GM19025 (cell line): ENCODE data around the gene ZNF285.
"Not testable (repeated sequence)": the region's sequence is repeated elsewhere in the genome, so short reads cannot be mapped to it uniquely, and the experiment has no call there.

ENCODE experiments used
- ATAC-seq: cut with Tn5 transposase; IDR thresholded peaks from one replicate; pipeline ENCODE4 v1.9.1; 2021; ENCODE audit warnings: mild to moderate bottlenecking, low read depth, moderate library complexity; ENCODE audit not compliant: unreplicated experiment

ZNF285 gene

DNA sequence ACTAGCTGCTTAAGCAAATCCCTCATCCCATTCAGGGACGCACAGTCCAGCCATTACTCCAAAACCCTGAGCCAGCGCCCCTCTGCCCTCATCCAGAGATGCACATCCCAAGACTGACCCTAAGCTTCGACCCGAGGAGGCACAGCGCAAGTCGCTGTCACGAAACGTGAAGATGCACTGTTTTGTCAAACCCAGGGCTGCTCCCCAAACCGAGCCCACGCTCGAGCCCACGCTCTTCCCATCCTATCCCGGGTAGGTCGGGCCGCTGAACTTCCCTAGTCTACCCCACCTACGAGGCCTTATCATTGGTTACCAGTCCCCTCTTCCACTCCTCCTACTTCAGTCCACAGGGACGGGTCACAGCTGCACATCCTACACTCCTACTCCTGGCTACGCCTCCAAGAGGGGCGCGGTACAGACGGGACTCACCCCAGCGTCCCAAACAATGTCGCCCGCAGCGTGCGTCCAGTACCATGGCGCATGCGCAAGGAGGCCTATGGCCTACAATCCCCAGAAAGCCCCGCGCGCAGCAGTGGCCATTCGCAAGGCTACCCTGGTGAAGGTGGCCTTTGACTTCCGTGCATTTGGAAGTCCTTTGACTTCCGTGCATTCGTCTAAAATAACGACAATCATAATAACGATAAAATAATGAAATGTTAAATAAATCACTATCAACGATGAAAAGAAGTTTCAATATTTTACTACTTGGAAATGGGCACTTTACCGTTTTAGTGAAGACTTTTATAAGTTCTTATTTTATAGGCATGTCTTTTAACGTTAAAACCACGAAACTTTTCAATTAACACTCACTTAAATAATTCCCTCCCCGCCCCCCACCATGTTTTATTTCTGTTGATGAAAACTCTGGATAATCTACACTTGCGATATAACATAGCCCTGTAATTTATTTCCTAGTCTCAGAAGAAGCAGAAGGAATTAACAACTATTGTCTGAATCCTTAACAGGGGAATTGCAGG lies at the start of gene ZNF285:
Gene ZNF285, minus strand, starts transcription at position 470 of the 977 bp plus-strand sequence. CDS start 4,395 bp downstream, outside the sequence.
- ATAC-seq: no peak

DNA sequence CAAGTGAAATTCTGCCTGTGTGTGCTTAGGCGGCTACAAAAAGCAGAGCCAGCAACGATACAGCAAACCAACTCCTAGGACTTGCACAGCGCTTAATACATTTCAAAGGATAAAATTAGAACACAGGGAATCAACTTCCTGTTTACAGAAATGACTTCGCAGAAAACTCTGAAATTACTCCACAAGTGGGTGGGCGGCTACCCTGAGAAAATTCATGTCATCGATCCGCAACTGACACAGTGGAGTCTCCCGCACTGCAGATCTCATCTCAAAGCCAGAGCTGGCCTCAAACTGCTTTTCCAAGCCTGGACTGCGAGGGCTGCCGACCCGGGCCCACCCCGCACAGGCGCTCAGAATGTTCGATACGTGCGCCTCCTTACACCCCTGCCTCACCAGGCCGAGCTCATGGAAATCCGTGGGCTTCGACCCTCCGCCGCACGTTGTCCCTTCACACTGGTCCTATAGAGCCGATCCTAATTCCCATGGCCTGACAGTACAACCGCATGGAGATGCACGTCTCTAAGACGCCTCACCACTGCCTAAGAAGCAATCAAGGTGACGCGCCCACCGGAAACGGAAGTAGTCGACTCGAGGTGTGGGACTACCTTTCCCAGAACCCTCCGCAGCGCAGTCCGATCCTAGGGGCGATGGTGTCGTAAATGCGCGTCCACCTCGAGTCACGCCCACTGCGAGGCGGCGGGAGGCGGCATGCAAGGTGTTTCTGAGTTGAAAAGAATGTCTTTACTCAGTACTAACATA lies 46.7 kb upstream of the ZNF285 start, which contains the start of gene ZNF229:
Gene ZNF229, minus strand, starts transcription at position 557 of the 759 bp plus-strand sequence. CDS start 5,625 bp downstream, outside the sequence.
- no peak for ATAC-seq

DNA sequence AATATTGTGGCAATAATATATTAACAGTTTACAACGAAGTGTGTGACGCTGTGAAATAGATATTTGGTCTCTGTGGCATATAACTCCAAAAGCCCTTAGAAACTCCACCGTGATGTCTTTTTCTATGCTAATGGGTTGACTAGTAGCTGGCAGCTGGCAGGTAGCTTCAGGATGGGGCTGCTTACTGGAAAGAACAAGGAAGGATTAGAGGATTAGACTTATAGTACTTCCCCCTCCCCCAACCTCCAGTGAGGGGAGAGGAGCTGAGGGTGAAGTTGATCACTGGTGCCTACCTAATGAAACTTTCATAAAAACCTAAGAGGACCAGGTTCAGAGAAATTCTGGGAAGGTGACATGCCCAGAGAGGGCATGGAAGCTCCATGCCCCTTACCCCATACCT lies 37.0 kb upstream of the ZNF285 start:
- ATAC-seq: no peak

DNA sequence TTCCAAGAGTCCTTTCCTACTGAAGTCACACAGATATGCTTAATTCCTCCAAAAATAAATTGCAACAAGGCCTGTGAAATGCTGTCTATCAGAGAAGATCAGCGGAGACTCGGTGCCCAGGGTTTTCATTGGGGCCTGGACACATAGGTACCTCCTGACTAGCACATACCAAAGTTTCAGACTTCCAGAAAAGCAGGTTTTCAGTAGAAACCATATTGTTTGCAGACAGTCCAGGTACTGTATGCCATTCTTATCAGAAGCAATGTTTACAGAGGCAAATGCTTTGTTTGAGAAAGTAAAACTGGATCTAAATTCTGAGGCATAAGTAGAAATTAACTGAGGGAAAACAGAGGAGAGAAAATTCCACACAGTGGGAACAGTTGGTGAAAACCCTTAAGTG lies 34.0 kb upstream of the ZNF285 start:
- ATAC-seq: no peak

DNA sequence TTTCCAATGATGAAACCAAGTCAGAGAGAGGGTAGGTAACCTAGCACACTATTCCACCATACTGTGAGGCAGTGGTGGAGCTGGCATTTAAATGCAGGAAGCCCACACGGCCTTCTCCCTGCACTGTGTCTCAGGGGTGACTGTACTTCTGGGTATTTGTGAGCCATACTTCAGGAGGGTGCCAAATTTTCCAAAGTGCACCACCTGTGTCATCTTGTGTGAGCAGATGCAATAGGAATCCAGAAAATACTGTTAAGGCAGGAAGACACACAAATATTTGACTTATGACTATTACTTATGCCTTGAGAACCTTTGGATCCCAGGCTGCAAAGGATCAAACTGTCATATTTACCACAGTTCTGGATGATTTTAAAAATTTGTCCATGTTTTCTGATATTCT lies 29.5 kb upstream of the ZNF285 start:
- no peak for ATAC-seq

DNA sequence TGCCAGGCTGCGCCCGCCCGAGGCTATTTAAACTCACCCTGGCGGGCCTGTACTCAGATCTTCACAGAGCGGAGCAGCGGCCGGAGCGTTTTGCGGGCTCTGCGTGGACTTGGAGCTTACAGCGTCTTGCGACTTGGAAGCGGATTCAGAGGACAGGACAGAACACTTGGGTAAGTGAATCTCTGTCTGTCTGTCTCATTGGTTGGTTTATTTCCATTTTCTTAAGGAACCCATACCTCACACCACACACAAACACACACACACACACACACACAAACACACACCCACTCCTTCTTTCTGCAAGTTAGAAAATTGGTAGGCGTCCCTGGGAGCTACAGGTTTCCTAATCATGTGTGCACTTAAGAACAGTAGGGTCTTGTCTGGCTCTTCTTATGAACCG lies 14.1 kb upstream of the ZNF285 start:
- not testable (repeated sequence) for ATAC-seq

DNA sequence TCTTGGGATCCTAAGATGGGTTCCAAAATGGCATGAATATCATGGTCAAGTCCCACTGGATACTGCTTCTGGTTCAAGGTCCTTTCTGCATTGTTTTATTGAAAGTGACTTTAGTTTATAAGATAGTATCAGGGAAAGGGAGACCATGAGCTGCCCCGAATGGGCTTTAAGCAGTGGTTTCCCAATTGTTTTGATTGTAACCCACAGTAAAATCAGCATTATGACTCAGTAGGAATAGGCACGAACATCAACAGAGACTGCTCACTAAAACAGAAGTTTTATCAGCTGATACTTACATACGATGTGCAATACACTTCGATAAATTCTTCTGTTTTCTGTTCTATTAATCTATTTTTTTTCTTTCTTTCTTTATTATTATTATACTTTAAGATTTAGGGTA lies 12.1 kb downstream of the ZNF285 start:
- not testable (repeated sequence) for ATAC-seq

DNA sequence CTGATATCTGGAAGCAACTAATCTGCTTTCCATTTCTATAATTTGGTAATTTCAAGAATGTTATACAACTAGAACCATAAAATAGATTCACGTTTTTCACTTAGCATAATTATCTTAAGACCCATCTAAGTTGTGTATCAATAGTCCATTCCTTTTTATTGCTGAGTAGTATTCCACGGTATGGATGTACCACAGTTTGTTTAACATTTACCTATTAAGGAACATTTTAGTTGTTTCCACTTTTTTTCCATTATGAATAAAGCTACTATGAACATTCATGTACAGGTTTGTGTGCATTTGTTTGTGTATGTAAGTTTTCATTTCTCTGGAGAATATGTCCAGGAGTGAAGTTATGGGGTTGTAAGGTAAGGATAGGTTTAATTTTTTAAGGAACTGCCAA lies 26.6 kb downstream of the ZNF285 start:
- ATAC-seq: no peak

DNA sequence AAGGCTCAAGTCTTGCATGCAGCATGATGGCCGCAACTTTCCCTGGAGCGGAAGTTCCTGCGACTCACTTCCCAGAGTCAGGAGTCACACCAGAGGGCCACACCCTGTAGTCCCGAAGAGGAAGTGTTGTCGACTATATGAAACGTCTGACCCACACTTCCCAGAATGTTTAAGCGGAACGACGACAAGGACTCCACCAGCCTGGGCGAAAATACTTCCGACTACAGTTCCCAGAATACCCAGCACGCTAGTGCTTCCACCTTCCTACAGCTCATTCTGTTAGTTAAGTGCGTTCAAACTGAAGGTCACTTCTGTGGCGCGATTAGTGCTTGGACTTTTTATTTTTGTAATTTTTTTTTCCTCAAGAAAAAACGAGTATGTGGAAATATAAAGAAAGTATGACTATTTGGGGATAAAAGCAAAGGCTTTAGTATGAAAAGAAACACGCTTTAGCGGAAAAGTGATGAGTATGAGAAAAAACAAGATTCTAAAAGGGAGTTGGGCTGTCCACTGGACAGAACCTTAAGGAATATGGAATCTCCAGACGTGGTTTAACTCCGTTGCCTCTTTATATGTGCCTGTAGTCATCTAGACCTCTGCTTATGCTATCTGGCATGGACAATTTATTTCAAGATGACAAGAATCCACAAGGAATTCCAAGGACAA lies 29.5 kb downstream of the ZNF285 start:
- no peak for ATAC-seq

DNA sequence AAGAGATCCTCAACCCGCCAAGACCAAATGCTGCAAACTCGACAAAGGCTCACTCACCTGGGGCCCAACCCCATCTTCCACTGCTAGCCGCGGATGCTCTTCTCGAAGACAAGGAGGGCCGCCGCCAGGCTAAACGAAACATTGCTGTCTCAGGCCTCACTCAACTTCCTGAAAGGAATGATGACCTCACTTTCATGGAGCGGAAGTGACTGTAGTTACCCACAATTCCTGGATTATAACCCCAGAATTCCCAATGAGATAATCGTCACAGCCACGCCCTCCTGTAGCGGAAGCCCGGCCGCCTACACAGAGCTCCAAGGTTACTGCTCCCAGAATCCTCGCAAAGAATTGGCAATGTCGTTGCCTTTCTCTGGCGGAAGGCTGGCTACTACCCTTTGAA lies 34.4 kb downstream of the ZNF285 start:
- ATAC-seq: no peak

DNA sequence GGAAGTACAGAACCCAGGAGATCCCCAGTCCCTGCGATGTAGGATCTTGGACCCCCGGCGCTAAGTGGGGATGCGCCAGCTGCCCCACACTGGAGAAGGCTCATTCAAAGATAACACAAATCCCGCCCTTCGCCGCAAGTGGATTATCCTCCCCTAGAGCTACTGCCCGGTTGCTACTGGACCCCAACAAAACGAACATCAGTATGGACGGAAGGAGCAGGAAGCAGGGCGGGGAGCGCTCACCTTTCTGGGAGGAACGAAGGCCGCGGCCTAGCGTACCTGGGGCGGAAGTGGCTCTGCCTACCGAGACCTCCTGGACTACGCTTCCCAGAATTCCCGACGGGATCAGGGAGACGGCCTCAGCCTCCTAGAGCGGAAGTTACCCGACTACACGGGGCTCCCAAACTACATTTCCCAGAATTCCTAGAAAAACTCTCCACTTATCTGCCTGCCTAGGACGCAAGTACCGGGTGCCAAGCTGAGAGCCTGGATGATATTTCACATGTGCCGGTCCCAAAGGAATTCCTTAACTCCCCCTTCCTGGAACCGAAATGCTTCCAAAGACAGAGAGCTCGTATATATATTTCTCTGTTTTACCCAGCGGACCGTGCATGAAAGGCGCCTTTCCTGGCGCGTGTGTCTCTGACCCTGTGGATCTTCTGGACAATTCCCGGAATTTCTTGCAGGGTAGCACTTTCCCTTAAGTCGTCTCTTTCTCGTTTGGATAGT lies 44.9 kb downstream of the ZNF285 start, which contains the start of gene ZNF112:
Gene ZNF112, minus strand, starts transcription at position 298 of the 729 bp plus-strand sequence. CDS start 16,141 bp downstream, outside the sequence.
- no peak for ATAC-seq

DNA sequence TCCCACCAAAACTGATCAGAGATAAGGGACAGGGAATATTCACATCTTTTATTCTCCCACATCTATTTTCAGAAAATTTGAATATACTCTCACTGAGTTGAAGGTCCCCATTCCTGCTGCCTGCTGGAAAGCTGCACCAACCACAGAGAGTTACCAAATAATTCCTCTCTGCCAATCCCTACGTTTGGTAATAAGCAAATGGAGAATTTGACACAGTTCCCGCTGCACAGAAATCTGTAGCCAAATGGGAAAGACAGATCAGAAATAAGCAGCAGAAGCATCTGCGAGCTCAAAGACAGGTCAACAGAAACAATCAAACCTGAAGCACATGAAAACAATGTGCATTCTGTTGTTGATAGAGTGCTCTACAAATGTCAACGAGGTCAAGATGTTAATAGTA lies 54.9 kb downstream of the ZNF285 start:
- ATAC-seq: no peak

DNA sequence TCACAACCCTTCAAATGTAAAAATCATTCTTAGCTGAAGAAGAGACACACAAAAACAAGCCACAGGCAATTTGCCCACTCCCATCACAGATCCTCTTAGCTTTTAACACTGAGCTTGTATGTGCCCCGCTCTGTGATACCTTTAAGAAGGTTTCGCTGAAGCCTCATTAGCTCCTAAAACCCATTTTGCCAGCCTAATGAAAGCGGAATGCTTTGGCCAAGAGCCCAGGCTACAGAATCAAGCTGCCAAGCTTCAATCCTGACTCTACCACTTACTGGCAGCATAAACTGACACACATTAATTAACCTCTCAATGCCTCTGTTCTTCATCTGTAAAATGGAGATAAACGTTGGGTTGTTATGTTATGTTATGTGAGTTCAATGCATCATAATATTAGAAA lies 55.4 kb downstream of the ZNF285 start:
- no peak for ATAC-seq

DNA sequence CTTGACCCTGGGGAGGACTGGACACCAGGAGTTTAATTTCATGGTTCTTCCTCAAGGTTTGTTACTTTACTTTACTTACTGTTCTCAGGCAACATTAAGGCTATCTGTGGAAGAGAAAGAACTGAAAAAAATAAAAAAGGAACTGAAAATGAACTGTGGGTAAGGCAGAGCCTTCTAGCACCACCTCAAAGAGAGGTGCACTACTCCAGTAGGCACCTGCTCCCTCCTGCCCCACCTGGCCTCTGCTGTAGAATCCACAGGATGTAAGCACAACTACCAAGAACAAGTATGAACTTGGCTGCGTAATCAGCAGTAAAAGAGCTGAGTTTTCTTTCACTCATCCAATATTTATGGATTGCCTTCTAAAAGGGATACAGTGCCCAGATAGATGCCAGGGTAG lies 57.2 kb downstream of the ZNF285 start:
- no peak for ATAC-seq

DNA sequence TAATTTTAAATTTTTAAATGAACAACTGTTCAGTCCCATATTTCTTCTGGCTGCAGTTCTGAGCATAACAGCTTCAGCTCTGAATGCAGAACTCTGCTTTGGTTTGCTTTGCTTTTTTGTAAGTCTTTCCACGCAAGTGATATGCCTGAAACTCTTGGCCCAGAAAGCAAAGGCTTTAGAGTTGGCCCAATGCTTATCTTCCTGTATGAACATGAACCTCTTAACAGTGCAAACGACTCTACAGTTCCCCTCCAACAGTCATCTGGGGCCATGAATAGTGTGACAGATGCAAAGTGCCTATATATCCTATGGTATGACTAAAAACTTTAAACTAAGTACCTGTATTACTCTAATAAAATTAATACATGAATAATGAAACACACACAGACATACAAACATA lies 59.6 kb downstream of the ZNF285 start:
- no peak for ATAC-seq

DNA sequence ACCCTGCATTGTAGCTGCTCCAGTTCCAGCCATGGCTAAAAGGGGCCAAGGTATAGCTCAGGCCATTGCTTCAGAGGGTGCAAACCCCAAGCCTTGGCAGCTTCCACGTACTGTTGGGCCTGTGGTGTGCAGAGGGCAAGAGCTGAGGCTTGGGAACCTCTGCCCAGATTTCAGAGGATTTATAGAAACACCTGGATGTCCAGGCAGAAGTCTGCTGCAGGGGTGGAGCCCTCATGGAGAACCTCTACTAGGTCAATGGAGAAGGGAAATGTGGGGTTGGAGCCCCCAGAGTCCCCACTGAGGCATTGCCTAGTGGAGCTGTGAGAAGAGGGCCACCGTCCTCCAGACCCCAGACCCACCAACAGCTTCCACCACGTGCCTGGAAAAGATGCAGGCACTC lies 66.8 kb downstream of the ZNF285 start:
- ATAC-seq: not testable (repeated sequence)
